GM12878 (cell line): Measurements from ENCODE around the gene LST1. TPM values are rescaled to one million over a fixed set of nuclear protein-coding genes. Genes with fewer than 3 reads are reported as not detected.
A peak's percentile ranks its signal among the peaks of the same experiment; 100 is the strongest.

Experiments
- ATAC-seq: fragments of 200-7000 bp; cut with Tn5 transposase; 3 replicates; pipeline ENCODE4 v1.9.1; 2020; ENCODE audit warnings: mild to moderate bottlenecking, moderate library complexity
- BruUV-seq: library from RNA; stranded (reverse); fragments of 400-500 nt; replicated peaks from 2 replicates; lab custom pipeline; 2021; lab: Mats Ljungman, UMichigan
- CTCF ChIA-PET: fragments of 300-600 bp; sonication (Branson Sonifier 250); formaldehyde crosslinking; extraction: SDS; loops from one replicate; lab custom pipeline; 2021; ENCODE audit warnings: inconsistent platforms; lab: Yijun Ruan, JAX
- POLR2A ChIA-PET: fragments of 350-600 bp; formaldehyde crosslinking; extraction: SDS; loops from one replicate; lab custom pipeline; 2021; ENCODE audit warnings: inconsistent platforms; lab: Charles Lee
- RAD21 ChIA-PET: fragments of 300-600 bp; sonication (Branson Sonifier 250); formaldehyde crosslinking; loops from one replicate; lab custom pipeline; 2023; ENCODE audit warnings: antibody characterized with exemption; ENCODE audit not compliant: unreplicated experiment; lab: Charles Lee
- SMC1A ChIA-PET: fragments of 300-600 bp; sonication (Branson Sonifier 250); formaldehyde crosslinking; loops from one replicate; lab custom pipeline; 2023; ENCODE audit not compliant: unreplicated experiment, uncharacterized antibody; lab: Charles Lee
- DNase-seq: peaks from one replicate; pipeline ENCODE4 v3.0.0-alpha.2; 2011; ENCODE audit warnings: low read depth, low spot score
- FAIRE-seq: peaks from 3 replicates; lab custom pipeline; 2011; peaks lifted over from hg19 to GRCh38; lab: Jason Lieb, UNC
- H2AFZ ChIP-seq: 2 replicates; pipeline ENCODE4 v1.6.0; 2011; ENCODE audit warnings: low read depth, low read length, control low read depth; ENCODE audit not compliant: control insufficient read depth
- H3K27ac ChIP-seq: 2 replicates; pipeline ENCODE4 v1.5.1; 2011; ENCODE audit warnings: control low read depth; ENCODE audit not compliant: control insufficient read depth, insufficient read depth
- H3K27me3 ChIP-seq, 2 experiments: replicated peaks in 1 of 2; 2 replicates each; pipeline versions ENCODE4 v1.6.0 to v1.6.1; 2011; ENCODE audit warnings: low read length in 1 of 2; ENCODE audit not compliant: control insufficient read depth in 2 of 2, insufficient read depth in 2 of 2
- H3K36me3 ChIP-seq, 2 experiments: 2 replicates each; pipeline ENCODE4 v1.5.1; 2011; ENCODE audit warnings: low read length in 1 of 2; ENCODE audit not compliant: control insufficient read depth in 2 of 2, insufficient read depth in 2 of 2
- H3K4me1 ChIP-seq: 2 replicates; pipeline ENCODE4 v1.6.1; 2011; ENCODE audit warnings: mild to moderate bottlenecking, low read length, moderate library complexity, mixed read lengths; ENCODE audit not compliant: control insufficient read depth, insufficient read depth
- H3K4me2 ChIP-seq: 2 replicates; pipeline ENCODE4 v1.6.0; 2011; ENCODE audit warnings: control low read depth; ENCODE audit not compliant: control insufficient read depth, insufficient read depth
- H3K4me3 ChIP-seq: fragments of 200-600 bp; sonication (generic); 2 replicates; pipeline ENCODE4 v1.5.1; 2016
- H3K79me2 ChIP-seq: 2 replicates; pipeline ENCODE4 v1.6.0; 2011; ENCODE audit warnings: low read length; ENCODE audit not compliant: control insufficient read depth, insufficient read depth
- H3K9ac ChIP-seq: 2 replicates; pipeline ENCODE4 v1.8.0; 2011; ENCODE audit warnings: low read length, control low read depth, mixed read lengths; ENCODE audit not compliant: control insufficient read depth, insufficient read depth
- H3K9me3 ChIP-seq: replicated peaks from 3 replicates; pipeline ENCODE4 v1.5.1; 2011; ENCODE audit warnings: mild to moderate bottlenecking, low read length; ENCODE audit not compliant: control insufficient read depth, insufficient read depth
- H4K20me1 ChIP-seq: 2 replicates; pipeline ENCODE4 v1.6.0; 2011; ENCODE audit not compliant: control insufficient read depth, insufficient read depth
- ATF3 ChIP-seq: IDR thresholded peaks from 2 replicates; pipeline ENCODE4 v1.6.1; 2011; ENCODE audit warnings: low read depth, mild to moderate bottlenecking, low read length, moderate library complexity, borderline replicate concordance; ENCODE audit errors: extremely low read depth
- BHLHE40 ChIP-seq, 2 experiments: fragments of 450-650 bp in 1 of 2; IDR thresholded peaks; 2 replicates each; pipeline ENCODE4 v1.6.1; 2011 to 2017; ENCODE audit warnings: low read depth in 2 of 2, borderline replicate concordance in 1 of 2, improper control_type of control experiment in 1 of 2, low read length in 1 of 2, mild to moderate bottlenecking in 1 of 2
- CREM ChIP-seq: IDR thresholded peaks from 2 replicates; pipeline ENCODE4 v1.6.1; 2014; ENCODE audit warnings: antibody characterized with exemption, low read depth
- CTCF ChIP-seq, 3 experiments: IDR thresholded peaks in 2 of 3; conservative IDR thresholded peaks in 1 of 3; 2 replicates each; pipeline ENCODE4 v1.5.1; 2011; ENCODE audit warnings: low read depth in 3 of 3, low read length in 3 of 3, mild to moderate bottlenecking in 3 of 3, control low read depth in 2 of 3, moderate library complexity in 2 of 3, inconsistent platforms in 1 of 3, mixed read lengths in 1 of 3; ENCODE audit not compliant: control insufficient read depth in 2 of 3, insufficient read depth in 1 of 3; ENCODE audit errors: extremely low read depth in 1 of 3
- EED ChIP-seq: sonication (generic); IDR thresholded peaks from 2 replicates; pipeline ENCODE4 v1.6.1; 2016; ENCODE audit warnings: antibody characterized with exemption, low read depth
- EGR1 ChIP-seq, 2 experiments: IDR thresholded peaks; 1 replicate in 1 of 2; 2 replicates in 1 of 2; pipeline ENCODE4 v1.6.1; 2011 to 2012; ENCODE audit warnings: low read depth in 2 of 2, low read length in 2 of 2, borderline replicate concordance in 1 of 2, mild to moderate bottlenecking in 1 of 2, moderate library complexity in 1 of 2
- GABPA ChIP-seq: IDR thresholded peaks from 2 replicates; pipeline ENCODE4 v1.6.1; 2014; ENCODE audit warnings: antibody characterized with exemption, low read depth, mild to moderate bottlenecking, inconsistent platforms
- IKZF1 ChIP-seq: fragments of 450-650 bp; conservative IDR thresholded peaks from 2 replicates; pipeline ENCODE4 v1.6.1; 2017; ENCODE audit warnings: antibody characterized with exemption, mild to moderate bottlenecking
- IRF5 ChIP-seq: fragments of 450-650 bp; IDR thresholded peaks from 2 replicates; pipeline ENCODE4 v1.6.1; 2017; ENCODE audit warnings: borderline replicate concordance
- MEF2A ChIP-seq: IDR thresholded peaks from 2 replicates; pipeline ENCODE4 v1.6.1; 2011; ENCODE audit warnings: low read depth, mild to moderate bottlenecking, low read length, moderate library complexity; ENCODE audit not compliant: insufficient read depth
- PAX5 ChIP-seq: IDR thresholded peaks from 2 replicates; pipeline ENCODE4 v1.6.1; 2011; ENCODE audit warnings: low read depth, low read length, borderline replicate concordance
- RAD21 ChIP-seq: IDR thresholded peaks from 2 replicates; pipeline ENCODE4 v1.6.1; 2011; ENCODE audit warnings: mild to moderate bottlenecking, low read depth, low read length, moderate library complexity; ENCODE audit not compliant: insufficient read depth
- RBBP5 ChIP-seq: fragments of 200-600 bp; sonication (generic); conservative IDR thresholded peaks from 2 replicates; pipeline ENCODE4 v1.6.1; 2016
- SIN3A ChIP-seq: IDR thresholded peaks from 2 replicates; pipeline ENCODE4 v1.6.1; 2012; ENCODE audit warnings: low read depth, low read length, improper control_type of control experiment
- SMC3 ChIP-seq: IDR thresholded peaks from 2 replicates; pipeline ENCODE4 v1.6.1; 2011; ENCODE audit warnings: low read length, improper control_type of control experiment, borderline replicate concordance
- SP1 ChIP-seq: IDR thresholded peaks from one replicate; pipeline ENCODE4 v1.6.1; 2011; ENCODE audit warnings: low read depth, low read length
- SREBF2 ChIP-seq: IDR thresholded peaks from 2 replicates; pipeline ENCODE4 v1.6.1; 2012; ENCODE audit warnings: mild to moderate bottlenecking, low read length
- STAT1 ChIP-seq: fragments of 450-650 bp; conservative IDR thresholded peaks from 2 replicates; pipeline ENCODE4 v1.6.1; 2014; ENCODE audit warnings: antibody characterized with exemption, mild to moderate bottlenecking
- YY1 ChIP-seq: IDR thresholded peaks from 2 replicates; pipeline ENCODE4 v1.6.1; 2011; ENCODE audit warnings: low read depth, mild to moderate bottlenecking, low read length
- WGBS: methylation state at CpG from one replicate; pipeline ENCODE4 v1.1.6; 2016; ENCODE audit warnings: low lambda C conversion rate; ENCODE audit not compliant: insufficient replicate concordance, insufficient coverage; ENCODE audit errors: missing lambda C conversion rate; 5-methylcytosine and 5-hydroxymethylcytosine counted together
- in situ Hi-C: fragments of 300-500 bp; cut with MboI; formaldehyde crosslinking; loops from 9 replicates; pipeline ENCODE4 v1.14.3; 2018; ENCODE audit warnings: mixed read lengths
- intact Hi-C: fragments of 100-400 bp; cut with micrococcal nuclease; formaldehyde crosslinking; loops from one replicate; pipeline ENCODE4 v1.14.2; 2022; ENCODE audit not compliant: unreplicated experiment
- polyA plus RNA-seq, 11 experiments: library from polyadenylated mRNA; depleted of rRNA in 4 of 11; unstranded in 6 of 11; stranded (reverse) in 5 of 11; fragments of >200 nt; fragmentation: Nextera tagmentation in 4 of 11; fragmentation: Illumina TruSeq in 1 of 11; extraction: Ambion mirVana in 4 of 11; extraction: Trizol in 1 of 11; gene quantifications; 1 replicate in 1 of 11; 2 replicates in 10 of 11; pipeline versions ENCODE4 v1.2.1 to v1.2.3, GENCODE V29; 2011 to 2016; ENCODE audit warnings: inconsistent platforms in 2 of 11, missing spikeins in 2 of 11, low read depth in 1 of 11
- total RNA-seq, 4 experiments: library from RNA; depleted of rRNA in 3 of 4; stranded (reverse); fragments of >200 nt in 3 of 4; fragmentation: Illumina TruSeq in 1 of 4; extraction: Trizol in 1 of 4; gene quantifications; 2 replicates each; pipeline versions ENCODE4 v1.2.1 to v1.2.3, GENCODE V29; 2013 to 2021

Gene LST1
- total and polyA plus RNA-seq, 10 of the 15 experiments (the other 5 are each of a cell fraction or from before 2014, with no cell fraction given) = 4.1 to 35.5 (median 16.4) TPM

GRCh38 chr6:31546339-31546957 is 39.6 kb upstream of the LST1 start, which contains the start of gene ATP6V1G2:
Gene ATP6V1G2 (minus strand): TSS chr6:31546608. CDS start chr6:31546559, 49 bp downstream.
- in situ Hi-C loops = loop anchor here (5.0 to 10.0 kb wide), 2 partner anchors 51 to 288 kb away; no protein-coding TSS in a partner anchor
- peak within 1 kb of the TSS; percentile 64 for H3K27ac ChIP-seq
- peak within 1 kb of the TSS; percentile 72 for H3K4me3 ChIP-seq
- ChIA-PET POLR2A (interaction anchor here (0.6 to 8.5 kb wide), 7 partner anchors 15 to 116 kb away, joined by 3 to 164 read pairs (median 3); partner anchors contain the start of genes LST1, LTA, LTB and TNF), SMC1A (interaction anchor here (0.7 to 34.7 kb wide), 6 partner anchors 13 to 284 kb away, joined by 3 to 1989 read pairs (median 5); partner anchors contain the start of genes AIF1, LST1, LTA and LTB), RAD21 (interaction anchor here (0.9 to 16.9 kb wide), 7 partner anchors 13 to 146 kb away, joined by 3 to 668 read pairs (median 32); partner anchors contain the start of genes LST1, LTB, LY6G5C and NCR3), CTCF (interaction anchor here (0.7 to 34.8 kb wide), 11 partner anchors 41 to 406 kb away, joined by 3 to 2098 read pairs (median 3); partner anchors contain the start of genes HSPA1B, LST1, LTB and NCR3)
- peak; percentile 71 for DNase-seq
- BruUV-seq = no TSS peak
- H4K20me1 ChIP-seq = no peaks in the 10 kb centered on the region
- H3K79me2 ChIP-seq = peaks cover 29% of the 10 kb centered on the region
- H2AFZ ChIP-seq = peak within 1 kb of the TSS; percentile 45
- H3K4me2 ChIP-seq = peak within 1 kb of the TSS; percentile 80
- intact Hi-C loops = loop anchor here (1.0 to 10.0 kb wide), 4 partner anchors 52 to 358 kb away; partner anchors contain the start of genes BAG6 and ZBTB12
- ATAC-seq = peak; percentile 73
- WGBS = 14% methylated on average over 11 of the region's 11 CpGs
- H3K9me3 ChIP-seq = no peaks in the 10 kb centered on the region
- no peaks in the 10 kb centered on the region; a peak in 1 of 4 replicates for H3K36me3 ChIP-seq
- no peaks in the 10 kb centered on the region for H3K27me3 ChIP-seq
- H3K9ac ChIP-seq = peak within 1 kb of the TSS; percentile 58
- H3K4me1 ChIP-seq = peaks cover 23% of the 10 kb centered on the region; the same call in 1 of the 2 replicates
- FAIRE-seq = peak; percentile 41
- TF ChIP-seq SMC3 (peak; percentile 95), RBBP5 (no peak), IKZF1 (peak; percentile 81), BHLHE40 (IDR thresholded peaks at IDR 0.05; ENCODE audit: borderline replicate concordance in 1 of 2, low read depth in 2 of 2, low read length in 1 of 2) (0 out of 4 replicates have a peak, but pooled peaks of 1 of the 2 experiments have one; percentile 15), YY1 (peak; percentile 65), RAD21 (peak; percentile 100), SP1 (peak; percentile 42), MEF2A (0 out of 2 replicates have a peak, but pooled peaks have one; percentile 17), STAT1 (peak; percentile 66; the same call in 1 of the 2 replicates), SIN3A (peak; percentile 57; the same call in 1 of the 2 replicates), EED (peak; percentile 81; the same call in 1 of the 2 replicates), EGR1 (IDR thresholded peaks at IDR 0.05; ENCODE audit: borderline replicate concordance in 1 of 2, low read depth in 2 of 2, low read length in 2 of 2) (peak in 1 of 2 experiments; percentile 43; a peak in 1 of 3 replicates), CTCF (IDR thresholded peaks at IDR 0.05 in 2 of 3, conservative IDR thresholded peaks at IDR 0.05 in 1 of 3; ENCODE audit: control insufficient read depth in 2 of 3, extremely low read depth in 1 of 3, insufficient read depth in 1 of 3, low read depth in 3 of 3, low read length in 3 of 3) (peak; percentile 98 to 99 (median 99); a peak in 5 of 6 replicates), SREBF2 (no peak), IRF5 (no peak), GABPA (peak; percentile 64; the same call in 1 of the 2 replicates), PAX5 (no peak; the same call in 1 of the 2 replicates), CREM (peak; percentile 58), ATF3 (no peak)
